Measurements from ENCODE around the gene PITRM1.
A peak's percentile ranks its signal among the peaks of the same experiment; 100 is the strongest.
"Not testable (repeated sequence)": the region's sequence is repeated elsewhere in the genome, so short reads cannot be mapped to it uniquely, and the experiment has no call there.

PITRM1 gene

GRCh38 chr10:3198900-3199299 is 26.3 kb upstream of the PITRM1 start:
- no peak for DNase-seq

- DNase-seq = peak; percentile 64 to 65
Observed at GRCh38 chr10:3197348-3198003, 24.9 kb upstream of the PITRM1 start.

- DNase-seq = no peak
Observed at GRCh38 chr10:3196958-3197347, 24.4 kb upstream of the PITRM1 start.

GRCh38 chr10:3196482-3196881 is 23.9 kb upstream of the PITRM1 start:
- no peak for DNase-seq

- DNase-seq = no peak
Observed at GRCh38 chr10:3195726-3196125, 23.1 kb upstream of the PITRM1 start.

GRCh38 chr10:3195286-3195685 is 22.7 kb upstream of the PITRM1 start:
- DNase-seq = no peak

- DNase-seq = no peak
Observed at GRCh38 chr10:3194871-3195270, 22.3 kb upstream of the PITRM1 start.

GRCh38 chr10:3193751-3194150 is 21.2 kb upstream of the PITRM1 start:
- no peak for DNase-seq

- peak; percentile 37 to 44 for DNase-seq
Observed at GRCh38 chr10:3192856-3193635, 20.5 kb upstream of the PITRM1 start.

- no peak for DNase-seq
Observed at GRCh38 chr10:3190817-3191216, 18.2 kb upstream of the PITRM1 start.

- not testable (repeated sequence) for DNase-seq
Observed at GRCh38 chr10:3187229-3187628, 14.6 kb upstream of the PITRM1 start.

GRCh38 chr10:3186368-3186767 is 13.8 kb upstream of the PITRM1 start:
- peak in 1 of 2 experiments; percentile 68 for DNase-seq

GRCh38 chr10:3185386-3185785 is 12.8 kb upstream of the PITRM1 start:
- peak in 1 of 2 experiments; percentile 46 for DNase-seq

GRCh38 chr10:3180355-3181025 is 7.9 kb upstream of the PITRM1 start:
- DNase-seq = no peak

- DNase-seq = no peak
Observed at GRCh38 chr10:3179174-3179573, 6.6 kb upstream of the PITRM1 start.

- DNase-seq = no peak
Observed at GRCh38 chr10:3178042-3178441, 5.5 kb upstream of the PITRM1 start.

GRCh38 chr10:3173171-3173878 is 743 bp upstream of the PITRM1 start:
- no peak for DNase-seq

- peak; percentile 50 to 69 for DNase-seq
Observed at GRCh38 chr10:3172081-3172445, 519 bp downstream of the PITRM1 start.

- DNase-seq = not testable (repeated sequence)
Observed at GRCh38 chr10:3171488-3171887, 1.1 kb downstream of the PITRM1 start.

GRCh38 chr10:3169673-3170072 is 2.9 kb downstream of the PITRM1 start:
- no peak for DNase-seq

- no peak for DNase-seq
Observed at GRCh38 chr10:3169271-3169670, 3.3 kb downstream of the PITRM1 start.

GRCh38 chr10:3167611-3168330 is 4.8 kb downstream of the PITRM1 start:
- no peak for DNase-seq
